ENCODE measurements around the gene RTN4R.

DNA sequence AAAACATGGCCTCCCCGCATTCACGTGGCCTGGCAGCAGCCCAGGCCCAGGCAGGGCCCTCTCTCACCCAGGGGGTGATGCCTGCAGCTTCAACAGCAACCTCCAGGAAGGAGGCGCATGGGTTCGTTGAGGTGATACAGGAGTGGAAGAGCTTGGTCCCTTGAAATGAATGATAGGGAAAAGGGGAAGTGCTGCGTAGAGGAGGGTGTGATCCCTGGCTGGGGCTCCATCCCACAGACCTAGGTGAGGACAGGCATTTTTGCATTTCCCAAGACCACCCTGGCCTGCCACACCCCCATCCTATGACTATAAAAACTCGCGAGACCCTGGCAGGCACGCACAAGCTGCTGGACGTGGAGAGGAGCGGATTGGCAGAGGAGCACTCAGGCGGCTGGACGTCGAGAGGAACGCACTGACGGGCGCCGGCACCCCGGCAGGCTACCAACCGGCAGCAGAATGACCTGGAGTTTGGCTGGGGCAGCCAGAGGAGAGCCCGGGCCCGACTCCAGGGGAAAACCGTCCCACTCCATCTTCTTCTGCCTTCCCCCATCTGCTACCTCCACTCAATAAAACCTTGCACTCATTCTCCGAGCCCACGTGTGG is 32.6 kb downstream of the RTN4R start:
- TF ChIP-seq, protein P1, sequence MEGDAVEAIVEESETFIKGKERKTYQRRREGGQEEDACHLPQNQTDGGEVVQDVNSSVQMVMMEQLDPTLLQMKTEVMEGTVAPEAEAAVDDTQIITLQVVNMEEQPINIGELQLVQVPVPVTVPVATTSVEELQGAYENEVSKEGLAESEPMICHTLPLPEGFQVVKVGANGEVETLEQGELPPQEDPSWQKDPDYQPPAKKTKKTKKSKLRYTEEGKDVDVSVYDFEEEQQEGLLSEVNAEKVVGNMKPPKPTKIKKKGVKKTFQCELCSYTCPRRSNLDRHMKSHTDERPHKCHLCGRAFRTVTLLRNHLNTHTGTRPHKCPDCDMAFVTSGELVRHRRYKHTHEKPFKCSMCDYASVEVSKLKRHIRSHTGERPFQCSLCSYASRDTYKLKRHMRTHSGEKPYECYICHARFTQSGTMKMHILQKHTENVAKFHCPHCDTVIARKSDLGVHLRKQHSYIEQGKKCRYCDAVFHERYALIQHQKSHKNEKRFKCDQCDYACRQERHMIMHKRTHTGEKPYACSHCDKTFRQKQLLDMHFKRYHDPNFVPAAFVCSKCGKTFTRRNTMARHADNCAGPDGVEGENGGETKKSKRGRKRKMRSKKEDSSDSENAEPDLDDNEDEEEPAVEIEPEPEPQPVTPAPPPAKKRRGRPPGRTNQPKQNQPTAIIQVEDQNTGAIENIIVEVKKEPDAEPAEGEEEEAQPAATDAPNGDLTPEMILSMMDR (IDR thresholded peaks at IDR 0.05): no peak
- TF ChIP-seq EP300 (IDR thresholded peaks at IDR 0.05; ENCODE audit: low read depth): no peak
- no peak for TF ChIP-seq POLR2A (IDR thresholded peaks at IDR 0.05)
